ENCODE data around the gene UNC93B1. TPM values are rescaled to one million over a fixed set of nuclear protein-coding genes. Genes with fewer than 3 reads are reported as not detected.
"Not testable (repeated sequence)": the region's sequence is repeated elsewhere in the genome, so short reads cannot be mapped to it uniquely, and the experiment has no call there.

The UNC93B1 gene
- total and polyA plus RNA-seq, 2 donors, result 20.5 to 34.9 TPM

DNA sequence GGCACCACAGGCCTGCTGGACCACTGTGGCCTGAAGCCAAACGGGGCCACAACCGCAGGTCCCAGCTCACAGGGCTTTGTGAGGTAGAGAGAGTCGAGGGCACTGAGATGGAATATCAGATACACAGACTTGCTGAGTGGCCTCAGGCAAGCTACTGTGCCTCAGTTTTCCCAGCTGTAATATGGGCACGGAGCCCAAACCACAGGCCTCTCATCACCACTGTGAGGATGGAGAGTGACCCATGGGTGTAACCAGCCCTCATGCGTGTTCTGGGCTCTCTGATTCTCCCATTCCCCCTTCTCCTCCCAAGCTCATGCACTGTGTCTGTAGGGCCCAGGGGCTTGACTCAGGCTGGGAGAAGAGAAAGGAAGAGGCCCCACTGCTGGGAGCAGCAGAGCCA is 4.2 kb downstream of the UNC93B1 start:
- H3K36me3 ChIP-seq (ENCODE audit: insufficient read depth), result no peaks in the 10 kb centered on the region
- H3K4me1 ChIP-seq (ENCODE audit: insufficient read depth), result no peaks in the 10 kb centered on the region
- no peak for DNase-seq (ENCODE audit: extremely low spot score)
- no peak overlapping the region for H3K27ac ChIP-seq (ENCODE audit: low read depth)
- H3K4me3 ChIP-seq (ENCODE audit: low read depth, low read length), result no peak overlapping the region
- 95% methylated on average over 5 of the region's 5 CpGs for WGBS

DNA sequence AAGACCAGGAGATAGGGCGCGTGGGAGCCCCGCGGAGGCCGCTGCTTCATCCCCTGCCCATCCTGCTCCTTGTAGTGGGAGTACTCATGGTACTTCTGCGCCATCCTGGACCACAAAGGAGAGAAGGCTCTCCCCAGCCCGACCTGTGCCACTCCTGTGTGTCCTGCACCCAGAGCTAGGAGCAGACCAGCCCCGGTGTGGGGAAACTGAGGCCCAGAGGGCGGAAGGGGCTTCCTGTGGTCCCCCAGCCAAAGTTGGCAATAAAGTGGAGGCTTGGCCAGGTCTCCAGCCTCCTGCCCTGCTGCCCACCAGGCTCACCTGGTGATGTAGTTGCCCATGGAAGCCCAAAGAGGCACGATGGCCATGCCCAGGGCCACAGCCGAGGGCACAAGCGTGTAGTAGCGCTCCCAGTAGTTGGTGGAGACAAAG is 4.7 kb downstream of the UNC93B1 start:
- no peak overlapping the region for H3K4me3 ChIP-seq (ENCODE audit: low read depth, low read length)
- WGBS, result 97% methylated on average over 13 of the region's 13 CpGs
- H3K36me3 ChIP-seq (ENCODE audit: insufficient read depth), result no peaks in the 10 kb centered on the region
- no peak for DNase-seq (ENCODE audit: extremely low spot score)
- no peak overlapping the region for H3K27ac ChIP-seq (ENCODE audit: low read depth)
- no peaks in the 10 kb centered on the region for H3K4me1 ChIP-seq (ENCODE audit: insufficient read depth)

DNA sequence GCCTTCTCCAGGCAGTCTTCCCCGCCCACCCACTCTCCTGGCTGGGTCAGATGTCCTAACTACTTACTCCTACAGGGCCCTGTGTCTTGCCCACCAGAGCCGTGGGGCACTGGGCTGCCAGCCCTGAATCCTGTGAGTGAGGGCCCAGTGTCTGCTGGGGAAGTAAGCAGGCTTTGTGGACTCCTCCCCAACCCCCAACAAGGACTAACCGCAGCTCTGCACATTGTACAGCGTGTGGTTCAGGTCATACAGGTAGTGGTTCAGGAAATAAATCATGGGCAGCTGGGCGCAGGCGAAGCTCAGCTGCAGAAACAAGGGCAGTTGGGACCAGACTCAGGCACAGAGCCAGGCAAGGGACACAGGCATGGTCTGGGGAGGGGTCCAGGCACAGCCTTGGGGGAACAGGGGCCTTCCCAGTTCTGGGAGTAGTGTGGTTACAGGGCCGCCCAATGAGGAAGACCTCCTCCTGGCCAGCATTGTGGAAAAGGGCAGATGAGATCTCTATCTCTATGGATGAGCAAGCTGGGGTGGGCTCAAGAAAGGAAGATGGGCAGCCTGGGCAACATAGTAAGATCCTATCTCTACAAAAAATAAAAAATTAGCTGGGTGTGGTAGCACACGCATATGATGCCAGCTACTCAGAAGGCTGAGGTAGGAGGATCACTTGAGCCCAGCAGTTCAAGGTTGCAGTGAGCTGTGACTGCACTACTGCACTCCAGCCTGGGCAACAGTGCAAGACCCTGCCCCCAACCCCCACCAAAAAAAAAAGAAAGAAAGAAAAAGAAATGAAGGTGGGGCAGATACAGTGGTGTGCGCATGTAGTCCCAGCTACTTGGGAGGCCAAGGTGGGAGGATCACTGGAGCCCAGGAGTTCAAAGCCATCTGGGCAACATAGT is 5.5 kb downstream of the UNC93B1 start:
- Histone ChIP-seq H3K27ac (ENCODE audit: low read depth) (no peak overlapping the region), H3K36me3 (ENCODE audit: insufficient read depth) (no peaks in the 10 kb centered on the region), H3K4me3 (ENCODE audit: low read depth, low read length) (no peak overlapping the region), H3K4me1 (ENCODE audit: insufficient read depth) (no peaks in the 10 kb centered on the region)
- no peak for DNase-seq (ENCODE audit: extremely low spot score)
- 92% methylated on average over 9 of the region's 9 CpGs for WGBS

DNA sequence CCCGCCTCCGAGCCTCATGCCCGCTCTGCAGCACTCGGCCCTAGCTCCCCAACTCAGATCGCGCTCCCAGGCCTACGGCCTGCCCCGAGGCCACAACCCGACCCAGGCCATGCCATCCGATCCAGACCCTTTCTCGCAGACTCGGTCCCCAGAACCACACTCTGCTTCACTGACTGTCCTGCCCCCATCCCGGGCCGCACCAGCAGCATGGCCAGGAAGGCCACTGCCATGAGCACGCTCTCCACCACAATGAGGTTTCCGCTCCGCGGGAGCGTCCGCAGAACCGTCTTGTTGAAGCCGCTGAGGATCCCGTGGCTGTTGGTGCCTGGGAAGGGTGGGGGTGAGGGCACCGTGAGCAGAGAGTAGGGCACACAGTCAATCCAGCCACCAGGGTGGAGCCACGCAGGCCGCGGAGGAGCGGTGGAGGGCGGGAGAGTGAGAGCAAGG is 6.4 kb downstream of the UNC93B1 start:
- WGBS, result 92% methylated on average over 29 of the region's 29 CpGs
- H3K27ac ChIP-seq (ENCODE audit: low read depth), result no peak overlapping the region
- H3K36me3 ChIP-seq (ENCODE audit: insufficient read depth), result no peaks in the 10 kb centered on the region
- H3K4me3 ChIP-seq (ENCODE audit: low read depth, low read length), result no peak overlapping the region
- H3K4me1 ChIP-seq (ENCODE audit: insufficient read depth), result no peaks in the 10 kb centered on the region
- DNase-seq (ENCODE audit: extremely low spot score), result no peak

DNA sequence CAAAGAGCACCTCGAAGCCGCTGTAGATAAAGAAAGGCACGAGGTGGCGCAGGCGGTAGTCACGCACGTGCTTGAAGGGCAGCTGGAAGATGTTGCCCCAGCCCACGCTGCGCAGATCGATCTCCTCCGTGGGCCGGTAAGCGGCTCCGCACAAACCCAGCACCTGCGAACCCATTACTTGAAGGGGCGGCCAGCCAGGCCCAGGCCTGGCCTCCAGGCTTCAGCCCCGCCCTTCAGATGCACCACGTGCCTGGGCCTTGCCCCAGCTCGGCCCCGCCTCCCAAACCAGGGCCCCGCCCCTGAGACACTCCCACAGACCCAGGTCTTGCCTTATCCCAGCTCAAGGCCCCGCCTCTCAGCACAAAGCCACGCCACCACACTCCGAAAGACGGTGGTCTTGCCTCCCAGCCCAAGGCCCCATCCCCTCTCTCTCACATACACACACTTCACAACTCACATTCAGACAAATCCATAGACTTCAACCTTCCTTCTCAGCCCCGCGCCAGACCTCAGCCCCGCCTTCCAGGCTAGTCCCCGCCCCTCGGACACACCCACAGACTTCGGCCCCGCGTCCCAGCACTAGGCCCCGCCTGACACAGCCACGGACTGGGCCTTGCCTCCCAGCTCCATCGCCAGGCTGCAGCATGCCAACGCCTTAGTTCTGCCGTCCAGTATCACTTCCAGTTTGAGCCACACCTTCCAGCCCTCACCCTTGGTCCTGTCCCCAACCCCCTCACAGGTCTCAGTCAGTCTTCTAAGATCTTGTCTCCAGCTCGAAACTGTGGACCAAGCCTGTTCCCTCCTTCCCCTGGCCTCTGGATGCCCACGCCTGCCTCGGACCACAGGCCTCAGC is 7.0 kb downstream of the UNC93B1 start:
- Histone ChIP-seq H3K4me3 (ENCODE audit: low read depth, low read length) (no peak overlapping the region), H3K36me3 (ENCODE audit: insufficient read depth) (no peaks in the 10 kb centered on the region), H3K4me1 (ENCODE audit: insufficient read depth) (no peaks in the 10 kb centered on the region), H3K27ac (ENCODE audit: low read depth) (no peak overlapping the region)
- WGBS, result 59% methylated on average over 41 of the region's 41 CpGs
- DNase-seq (ENCODE audit: extremely low spot score), result no peak

DNA sequence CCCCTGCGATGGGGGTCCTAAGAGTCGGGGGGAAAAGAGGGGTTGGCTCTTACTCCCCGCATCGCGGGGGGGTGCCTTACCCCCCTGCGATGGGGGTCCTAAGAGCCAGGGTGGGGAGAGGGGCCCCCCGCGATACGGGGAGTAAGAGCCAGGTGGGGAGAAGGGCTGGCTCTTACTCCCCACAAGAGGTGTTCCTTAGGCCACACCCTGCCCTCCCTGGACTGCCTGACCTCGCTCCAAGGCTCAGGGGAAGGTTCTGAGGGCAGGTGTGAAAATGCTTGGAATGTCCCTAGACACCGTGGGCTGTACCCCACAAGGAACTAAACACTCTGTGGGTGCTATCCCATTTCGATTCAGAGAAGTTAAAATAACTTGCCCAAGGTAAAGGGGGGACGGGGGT is 7.8 kb downstream of the UNC93B1 start:
- H3K4me1 ChIP-seq (ENCODE audit: insufficient read depth), result no peaks in the 10 kb centered on the region
- DNase-seq (ENCODE audit: extremely low spot score), result no peak
- H3K36me3 ChIP-seq (ENCODE audit: insufficient read depth), result no peaks in the 10 kb centered on the region
- no peak overlapping the region for H3K27ac ChIP-seq (ENCODE audit: low read depth)
- H3K4me3 ChIP-seq (ENCODE audit: low read depth, low read length), result no peak overlapping the region
- WGBS, result 91% methylated on average over 13 of the region's 13 CpGs

DNA sequence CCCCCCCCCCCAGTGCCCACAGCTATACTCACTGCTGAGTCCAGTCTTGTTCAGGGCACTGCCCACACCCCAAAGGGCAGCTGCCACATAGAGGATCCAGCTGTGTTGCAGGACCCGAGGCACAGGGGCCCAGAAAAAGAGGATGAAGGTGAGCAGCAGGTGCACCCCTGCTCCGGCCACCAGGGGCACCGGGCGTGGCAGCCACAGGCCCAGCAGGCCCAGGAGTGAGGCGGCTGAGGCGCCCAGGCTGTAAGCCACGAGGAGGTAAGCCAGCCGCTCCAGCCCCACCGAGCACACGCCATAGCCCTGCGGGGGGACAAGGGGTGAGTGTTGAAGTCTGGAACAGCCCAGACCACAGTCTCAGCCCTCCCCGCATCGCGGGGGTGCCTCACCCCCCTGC is 8.3 kb downstream of the UNC93B1 start:
- not testable (repeated sequence) for H3K27ac ChIP-seq (ENCODE audit: low read depth); H3K4me3 ChIP-seq (ENCODE audit: low read depth, low read length); H3K4me1 ChIP-seq (ENCODE audit: insufficient read depth); DNase-seq (ENCODE audit: extremely low spot score); H3K36me3 ChIP-seq (ENCODE audit: insufficient read depth)
- 80% methylated on average over 14 of the region's 14 CpGs for WGBS

DNA sequence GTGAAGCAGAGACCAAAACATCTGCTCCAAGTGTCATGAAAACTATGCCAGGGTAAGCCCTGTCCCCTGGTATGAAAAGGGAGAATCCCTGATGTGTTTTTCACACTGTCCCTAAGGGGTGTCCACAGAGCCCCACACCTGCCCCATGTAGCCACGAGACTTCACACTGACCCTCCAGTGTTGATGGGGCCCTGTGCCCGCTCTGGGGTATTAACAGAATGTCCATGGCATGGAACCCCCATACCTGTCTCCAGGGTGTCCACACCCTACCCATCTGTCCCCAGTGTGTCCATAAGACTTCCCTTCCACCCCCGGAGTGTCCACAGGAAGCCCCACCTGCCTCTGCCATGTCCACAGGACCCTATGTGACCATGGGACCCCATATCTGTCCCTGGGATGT is 8.8 kb downstream of the UNC93B1 start:
- not testable (repeated sequence) for H3K4me1 ChIP-seq (ENCODE audit: insufficient read depth); H3K27ac ChIP-seq (ENCODE audit: low read depth); DNase-seq (ENCODE audit: extremely low spot score); H3K36me3 ChIP-seq (ENCODE audit: insufficient read depth); H3K4me3 ChIP-seq (ENCODE audit: low read depth, low read length)
- WGBS, result 99% methylated on average over 3 of the region's 3 CpGs

DNA sequence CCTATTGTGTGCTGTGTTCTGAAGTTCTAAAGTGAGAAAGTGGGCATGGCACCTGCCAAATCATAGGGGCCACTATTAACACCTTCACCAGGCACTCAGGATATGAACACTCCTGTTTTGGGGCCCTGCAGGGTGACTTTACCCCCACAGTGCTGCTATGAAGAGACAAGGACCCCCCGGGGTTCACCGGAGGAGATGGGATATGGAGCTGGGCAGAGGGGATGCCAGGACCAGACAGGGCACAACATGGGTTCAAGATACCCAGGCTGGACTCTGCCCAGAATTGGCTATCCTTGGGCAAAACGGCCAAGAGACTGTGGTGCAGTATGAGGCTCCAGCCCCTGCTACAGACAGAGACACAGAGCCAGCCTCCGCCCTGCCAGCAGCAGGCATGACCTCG is 9.5 kb downstream of the UNC93B1 start:
- H3K36me3 ChIP-seq (ENCODE audit: insufficient read depth); H3K4me3 ChIP-seq (ENCODE audit: low read depth, low read length); H3K4me1 ChIP-seq (ENCODE audit: insufficient read depth); DNase-seq (ENCODE audit: extremely low spot score); H3K27ac ChIP-seq (ENCODE audit: low read depth): not testable (repeated sequence)
- 95% methylated on average over 5 of the region's 5 CpGs for WGBS

DNA sequence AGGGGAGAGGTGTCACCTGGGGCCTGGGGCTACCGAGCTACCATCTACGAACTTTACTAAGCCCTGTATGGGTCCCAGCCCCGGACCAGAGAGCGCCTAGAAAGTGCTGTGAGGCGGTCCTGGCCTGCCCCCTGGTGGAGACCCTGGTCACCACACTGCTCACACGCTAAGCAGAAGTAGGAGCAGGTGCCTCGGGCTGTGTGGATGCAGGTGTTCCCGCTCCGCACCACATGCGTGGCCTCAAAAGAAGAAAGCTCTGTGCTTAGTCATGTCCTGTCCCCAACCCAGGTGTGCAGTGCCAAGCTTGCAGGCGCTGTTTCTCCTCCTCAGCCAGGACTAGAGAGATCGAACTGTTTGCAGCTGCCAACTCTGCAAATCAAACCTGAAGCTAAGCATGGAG is 10.1 kb downstream of the UNC93B1 start:
- H3K27ac ChIP-seq (ENCODE audit: low read depth); H3K4me1 ChIP-seq (ENCODE audit: insufficient read depth); DNase-seq (ENCODE audit: extremely low spot score); H3K4me3 ChIP-seq (ENCODE audit: low read depth, low read length); H3K36me3 ChIP-seq (ENCODE audit: insufficient read depth): not testable (repeated sequence)
- 45% methylated on average over 12 of the region's 12 CpGs for WGBS

DNA sequence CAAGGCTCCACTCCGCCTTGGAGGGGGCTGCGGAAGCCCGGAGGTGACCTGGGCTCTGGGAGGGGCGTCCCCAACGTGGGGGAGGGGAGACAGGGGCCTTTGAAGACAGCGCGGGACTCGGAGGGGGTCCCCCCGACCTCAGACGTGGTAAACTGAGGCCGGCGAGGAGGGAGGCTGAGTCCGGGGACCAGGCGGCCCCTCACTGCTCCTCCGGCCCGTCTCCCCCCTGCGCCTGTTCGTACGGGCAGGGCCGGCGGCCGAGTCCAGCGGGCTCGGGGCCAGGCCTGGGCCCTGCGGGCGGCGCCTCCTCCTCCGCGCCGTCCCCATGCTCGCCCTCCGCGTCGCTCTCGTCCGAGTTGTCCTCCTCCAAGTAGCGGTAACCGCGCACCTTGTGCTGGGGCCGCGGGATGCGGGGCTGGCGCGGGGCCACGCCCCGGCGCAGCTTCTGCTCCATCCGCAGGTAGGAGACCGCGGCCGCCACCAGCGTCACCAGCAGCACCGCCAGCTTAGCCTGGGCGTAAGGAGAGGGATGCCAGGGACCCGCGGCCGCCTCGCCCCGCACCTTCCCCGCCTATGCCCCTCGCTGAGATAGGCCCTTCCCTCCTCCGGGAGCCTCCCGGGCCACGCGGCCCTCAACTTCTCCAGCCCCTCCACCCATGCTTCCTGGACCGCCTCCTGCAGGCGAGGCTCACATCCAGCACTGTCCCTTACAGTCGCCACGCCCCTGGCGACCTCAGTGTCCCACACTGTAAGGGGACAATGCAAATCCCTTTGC is 12.4 kb downstream of the UNC93B1 start:
- DNase-seq (ENCODE audit: extremely low spot score); H3K36me3 ChIP-seq (ENCODE audit: insufficient read depth); H3K4me3 ChIP-seq (ENCODE audit: low read depth, low read length); H3K27ac ChIP-seq (ENCODE audit: low read depth); H3K4me1 ChIP-seq (ENCODE audit: insufficient read depth): not testable (repeated sequence)
- 20% methylated on average over 57 of the region's 70 CpGs for WGBS

DNA sequence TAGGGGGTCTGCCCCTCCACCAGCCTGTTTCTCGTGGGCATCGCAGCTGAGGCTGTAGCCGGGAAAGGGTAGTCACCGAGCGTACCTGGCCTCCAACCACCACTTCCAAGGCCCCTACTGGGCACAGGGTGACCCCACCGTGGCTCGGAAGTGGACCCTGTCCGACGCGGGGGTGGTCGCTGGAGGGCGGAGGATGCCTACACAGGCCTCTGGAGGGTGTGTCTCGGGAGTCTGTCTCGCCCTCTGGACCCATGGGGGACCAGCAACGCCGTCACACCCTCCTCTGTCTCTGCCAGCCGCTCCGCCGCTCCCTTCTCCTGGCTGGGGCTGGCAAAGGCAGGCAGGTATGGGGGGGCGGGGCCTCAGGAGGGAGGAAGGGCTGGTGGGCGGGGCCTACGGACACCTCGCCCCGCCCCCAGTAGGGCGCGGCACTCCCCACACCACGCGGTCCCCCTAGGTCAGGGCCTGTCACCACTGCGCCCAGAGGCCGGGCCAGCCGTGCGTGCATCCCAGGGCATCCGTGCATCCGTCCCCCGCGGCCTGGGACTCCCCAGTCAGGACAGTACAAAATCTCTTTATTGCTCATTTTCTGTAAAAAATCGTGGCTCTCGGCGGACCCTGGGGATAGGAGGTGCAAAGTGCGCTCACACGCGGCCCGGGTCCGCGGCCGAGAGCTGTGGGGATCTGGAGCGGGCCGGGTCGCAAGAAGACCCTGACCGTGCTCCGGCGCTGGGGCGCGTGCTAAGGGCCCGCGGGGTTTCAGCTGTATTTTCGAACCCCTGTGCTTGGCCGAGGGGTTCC is 13.2 kb downstream of the UNC93B1 start:
- not testable (repeated sequence) for DNase-seq (ENCODE audit: extremely low spot score); H3K4me3 ChIP-seq (ENCODE audit: low read depth, low read length); H3K4me1 ChIP-seq (ENCODE audit: insufficient read depth); H3K27ac ChIP-seq (ENCODE audit: low read depth); H3K36me3 ChIP-seq (ENCODE audit: insufficient read depth)
- WGBS, result 16% methylated on average over 49 of the region's 58 CpGs

DNA sequence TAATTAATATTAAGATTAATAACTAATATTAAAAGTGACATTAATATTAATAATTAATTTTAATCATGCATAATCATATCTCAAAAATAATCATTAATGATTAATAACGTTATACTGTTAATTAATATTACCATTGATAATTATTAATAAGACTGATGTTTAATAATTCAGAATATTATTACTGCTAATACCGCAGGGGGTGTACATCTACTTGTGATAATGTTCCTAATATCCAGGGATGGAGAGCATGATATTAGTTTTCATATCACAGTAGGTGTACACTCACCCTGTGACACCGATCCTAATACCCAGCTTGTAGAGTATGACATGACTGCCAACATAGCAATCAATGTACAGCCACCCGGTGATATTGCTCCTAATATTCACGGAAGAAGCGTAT is 18.6 kb downstream of the UNC93B1 start:
- DNase-seq (ENCODE audit: extremely low spot score); H3K4me3 ChIP-seq (ENCODE audit: low read depth, low read length); H3K27ac ChIP-seq (ENCODE audit: low read depth); H3K36me3 ChIP-seq (ENCODE audit: insufficient read depth); H3K4me1 ChIP-seq (ENCODE audit: insufficient read depth): not testable (repeated sequence)
- WGBS, result 91% methylated on average over 6 of the region's 6 CpGs

Data from urinary bladder (tissue), 4 donors.